GM21381 (cell line): ENCODE measurements around the gene ACVR1.
"Not testable (repeated sequence)": the region's sequence is repeated elsewhere in the genome, so short reads cannot be mapped to it uniquely, and the experiment has no call there.

ENCODE experiments used
- ATAC-seq: cut with Tn5 transposase; IDR thresholded peaks from one replicate; pipeline ENCODE4 v1.9.1; 2021; ENCODE audit warnings: mild to moderate bottlenecking, moderate library complexity; ENCODE audit not compliant: unreplicated experiment

The ACVR1 gene

GRCh38 chr2:157769856-157770255, 106.3 kb downstream of the ACVR1 start:
- no peak for ATAC-seq

DNA sequence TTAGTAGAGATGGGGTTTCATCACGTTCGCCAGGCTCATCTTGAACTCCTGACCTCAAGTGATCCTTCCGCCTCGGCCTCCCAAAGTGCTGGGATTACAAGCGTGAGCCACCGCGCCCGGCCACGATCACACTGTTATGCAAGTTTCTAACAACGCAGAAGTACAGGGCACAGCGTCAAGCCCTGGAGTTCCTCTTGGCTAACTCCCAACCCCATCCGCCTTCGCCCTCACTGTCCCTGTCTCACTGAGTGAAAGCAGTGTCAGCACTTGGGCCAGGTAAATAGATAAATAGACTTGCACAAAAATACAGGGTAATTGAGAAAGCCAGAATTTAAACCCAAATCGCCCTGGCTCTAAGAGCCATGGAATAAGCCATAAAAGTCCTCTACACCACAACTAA, 111.7 kb downstream of the ACVR1 start:
- no peak for ATAC-seq

DNA sequence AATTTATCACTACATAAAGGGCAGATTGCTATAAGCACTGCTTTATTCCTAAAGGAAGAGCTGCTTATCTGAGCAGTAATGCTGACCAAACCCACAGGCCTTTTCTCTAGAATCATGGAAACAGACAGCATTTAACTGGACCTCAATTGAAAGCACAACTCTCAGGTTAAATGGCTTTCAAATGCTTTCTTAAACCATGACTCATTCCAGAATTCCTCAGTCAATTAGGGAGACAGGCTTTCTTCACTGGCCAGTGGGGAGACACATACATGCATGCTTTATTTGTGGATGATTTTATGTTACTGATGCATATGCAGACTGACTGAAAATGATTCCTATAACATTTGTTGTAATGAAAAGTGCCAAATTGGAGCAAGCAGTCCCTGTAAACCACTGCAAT, 114.6 kb downstream of the ACVR1 start:
- no peak for ATAC-seq

- no peak for ATAC-seq
Measured at GRCh38 chr2:157760949-157761348, 115.2 kb downstream of the ACVR1 start.

DNA sequence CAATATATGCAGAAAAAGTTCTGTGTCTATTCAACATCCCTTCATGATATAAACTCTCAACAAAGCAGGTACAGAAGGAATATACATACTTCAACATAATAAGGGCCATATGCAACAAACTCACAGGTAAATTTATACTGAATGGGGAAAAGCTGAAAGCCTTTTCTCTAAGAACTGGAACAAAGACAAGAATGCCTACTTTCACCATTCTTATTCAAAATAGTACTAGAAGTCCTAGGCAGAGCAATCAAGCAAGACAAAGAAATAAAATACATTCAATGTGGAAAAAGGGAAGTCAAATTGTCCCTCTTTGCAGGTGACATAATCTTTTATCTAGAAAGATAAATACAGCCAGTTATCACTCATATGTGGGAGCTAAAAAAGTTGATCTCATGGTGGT, 116.3 kb downstream of the ACVR1 start:
- ATAC-seq: no peak

DNA sequence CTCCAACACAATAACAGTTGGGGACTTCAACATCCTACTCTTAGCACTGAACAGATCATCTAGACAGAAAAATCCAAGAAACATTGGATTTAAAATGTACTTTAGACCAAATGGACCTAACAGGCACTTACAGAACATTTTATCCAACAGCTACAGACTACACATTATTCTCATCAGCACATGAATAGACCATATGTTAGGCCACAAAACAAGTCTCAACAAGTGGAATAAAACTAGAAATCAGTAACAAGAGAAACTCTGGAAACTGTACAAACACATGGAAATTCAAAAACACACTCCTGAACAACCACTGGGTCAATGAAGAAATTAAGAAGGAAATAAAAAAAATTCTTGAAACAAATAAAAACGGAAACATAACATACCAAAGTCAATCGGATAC, 117.5 kb downstream of the ACVR1 start:
- no peak for ATAC-seq

DNA sequence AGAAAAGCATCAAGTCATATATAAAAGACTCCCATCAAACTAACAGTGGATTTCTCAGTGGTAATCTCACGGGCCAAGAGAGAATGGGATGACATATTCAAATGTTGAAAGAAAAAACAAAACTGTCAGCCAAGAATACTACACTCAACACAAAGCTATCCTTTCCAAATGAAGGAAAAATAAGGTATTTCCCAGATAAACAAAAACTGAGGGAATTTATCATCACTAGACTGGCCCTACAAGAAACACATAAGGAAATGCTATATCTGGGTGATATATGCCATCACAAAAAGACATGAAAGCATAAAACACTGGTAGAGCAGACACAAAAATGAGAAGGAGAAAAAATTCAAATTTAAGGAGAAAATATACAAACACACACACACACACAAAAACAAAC, 118.6 kb downstream of the ACVR1 start:
- no peak for ATAC-seq

DNA sequence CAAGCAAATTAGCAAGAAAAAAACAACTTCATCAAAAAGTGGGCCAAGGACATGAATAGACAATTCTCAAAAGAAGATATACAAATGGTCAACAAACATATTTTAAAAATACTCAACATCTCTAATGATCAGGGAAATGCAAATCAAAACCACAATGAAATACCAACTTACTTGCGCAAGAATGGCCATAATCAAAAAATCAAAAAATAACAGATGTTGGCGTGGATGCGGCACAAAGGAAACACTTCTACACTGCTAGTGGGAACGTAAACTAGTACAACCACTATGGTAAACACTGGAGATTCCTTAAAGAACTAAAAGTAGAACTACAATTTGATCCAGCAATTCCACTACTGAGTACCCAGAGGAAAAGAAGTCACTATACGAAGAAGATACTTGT, 119.7 kb downstream of the ACVR1 start:
- ATAC-seq: not testable (repeated sequence)

DNA sequence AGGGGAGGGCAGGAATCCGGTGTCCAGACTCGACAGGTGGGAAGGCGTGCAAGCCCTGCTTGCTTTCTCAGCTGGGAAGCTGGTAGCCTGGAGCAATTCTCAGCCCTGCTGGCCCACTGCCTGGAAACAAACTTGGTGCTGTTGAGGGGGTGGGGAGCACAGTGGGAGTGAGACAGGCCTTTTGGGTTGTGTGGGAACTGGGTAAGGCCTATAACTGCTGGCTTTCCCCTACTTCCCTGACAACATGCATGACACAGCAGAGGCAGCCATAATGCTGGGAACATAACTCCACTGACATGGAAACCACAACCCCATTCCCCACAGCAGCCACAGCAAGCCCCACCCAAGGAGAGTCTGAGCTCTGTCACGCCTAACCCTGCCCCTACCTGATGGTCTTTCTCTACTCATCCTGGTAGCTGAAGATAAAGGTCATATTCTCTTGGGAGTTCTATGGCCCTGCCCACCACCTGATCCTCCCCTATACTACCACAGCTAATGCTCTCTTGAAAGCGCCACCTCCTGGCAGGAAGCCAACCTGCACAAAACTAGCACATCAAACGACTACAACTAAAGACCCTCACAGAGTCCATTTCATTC, 124.6 kb downstream of the ACVR1 start:
- no peak for ATAC-seq

- ATAC-seq: no peak
Measured at GRCh38 chr2:157749684-157750083, 126.4 kb downstream of the ACVR1 start.

GRCh38 chr2:157748371-157749142, 127.6 kb downstream of the ACVR1 start:
- ATAC-seq: no peak

- no peak for ATAC-seq
Measured at GRCh38 chr2:157747695-157748370, 128.3 kb downstream of the ACVR1 start.

GRCh38 chr2:157747280-157747679, 128.8 kb downstream of the ACVR1 start:
- no peak for ATAC-seq

DNA sequence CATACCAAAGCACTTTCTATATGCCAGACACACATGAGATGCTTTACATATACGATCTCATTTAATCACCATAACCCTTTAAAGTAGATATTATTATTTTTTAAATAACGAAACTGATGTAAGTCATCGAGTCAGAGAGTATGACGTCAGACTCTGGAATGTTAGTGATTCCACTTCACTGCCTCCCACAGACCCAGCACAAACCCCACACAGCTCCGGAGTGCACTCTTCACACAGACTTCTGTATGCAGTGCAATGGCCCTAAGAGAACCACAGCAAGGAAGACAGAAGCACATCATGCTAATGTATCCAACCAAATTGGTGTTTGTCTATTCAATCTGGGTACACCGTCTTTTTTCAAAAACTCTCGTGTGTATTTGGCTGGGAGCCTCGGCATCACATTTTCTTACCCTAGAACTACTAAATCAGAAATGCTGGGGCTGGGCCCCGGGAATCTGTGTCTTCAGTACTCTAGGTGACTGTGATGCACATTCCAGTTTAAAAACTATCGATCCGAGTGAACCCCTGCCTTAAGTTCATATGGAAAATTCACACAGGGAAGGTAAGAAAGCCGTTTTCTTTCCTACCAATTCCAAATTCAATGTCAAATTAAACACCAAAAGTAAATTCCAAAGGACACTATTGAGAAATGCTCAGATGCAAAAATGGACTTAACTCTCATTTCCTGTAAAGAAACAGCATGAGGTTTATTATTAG, 129.7 kb downstream of the ACVR1 start:
- no peak for ATAC-seq

DNA sequence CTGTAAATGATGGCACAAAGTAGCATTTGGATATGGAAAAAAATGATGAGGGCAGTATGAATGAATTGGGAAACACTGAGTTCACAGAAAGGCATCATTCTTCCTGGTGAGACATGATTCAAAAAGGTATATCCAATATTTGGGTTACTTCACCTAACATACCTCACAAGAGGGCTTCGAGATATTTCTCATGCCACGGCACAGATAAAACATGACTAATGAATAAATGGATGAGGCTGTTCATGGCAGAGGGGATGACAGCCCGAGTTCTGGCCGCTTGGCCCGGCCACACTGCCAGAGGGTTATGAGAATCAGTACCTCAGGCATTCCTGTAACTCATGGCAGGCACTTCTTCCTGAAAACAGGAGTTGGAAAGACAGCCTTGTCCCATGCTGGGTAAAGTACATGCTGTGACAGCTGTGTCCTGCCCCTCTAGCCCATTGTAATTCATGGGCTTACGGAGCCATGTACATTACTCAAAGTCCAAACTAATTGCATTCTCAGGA, 131.5 kb downstream of the ACVR1 start:
- no peak for ATAC-seq

- peak; percentile 82 for ATAC-seq
Measured at GRCh38 chr2:157743051-157743450, 133.1 kb downstream of the ACVR1 start.

GRCh38 chr2:157741819-157742484, 134.2 kb downstream of the ACVR1 start:
- no peak for ATAC-seq

GRCh38 chr2:157737656-157738055, 138.5 kb downstream of the ACVR1 start:
- ATAC-seq: no peak

DNA sequence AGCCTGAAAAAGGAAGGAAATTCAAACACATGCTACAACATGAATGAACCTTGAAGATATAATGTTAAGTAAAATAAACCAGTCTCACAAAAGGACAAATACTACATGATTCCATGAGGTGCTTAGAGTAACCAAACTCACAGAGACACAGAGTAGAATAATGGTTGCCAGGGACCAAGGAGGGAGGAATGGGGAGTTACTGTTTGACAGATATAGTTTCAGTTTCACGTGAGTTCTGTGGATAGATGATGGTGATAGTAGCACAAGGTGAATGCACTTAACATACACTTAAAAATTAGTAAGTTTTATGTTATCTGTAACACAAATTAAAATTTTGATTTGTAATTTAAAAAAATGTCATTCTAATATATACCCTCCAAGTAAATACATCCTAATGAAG, 140.6 kb downstream of the ACVR1 start:
- peak; percentile 76 for ATAC-seq

DNA sequence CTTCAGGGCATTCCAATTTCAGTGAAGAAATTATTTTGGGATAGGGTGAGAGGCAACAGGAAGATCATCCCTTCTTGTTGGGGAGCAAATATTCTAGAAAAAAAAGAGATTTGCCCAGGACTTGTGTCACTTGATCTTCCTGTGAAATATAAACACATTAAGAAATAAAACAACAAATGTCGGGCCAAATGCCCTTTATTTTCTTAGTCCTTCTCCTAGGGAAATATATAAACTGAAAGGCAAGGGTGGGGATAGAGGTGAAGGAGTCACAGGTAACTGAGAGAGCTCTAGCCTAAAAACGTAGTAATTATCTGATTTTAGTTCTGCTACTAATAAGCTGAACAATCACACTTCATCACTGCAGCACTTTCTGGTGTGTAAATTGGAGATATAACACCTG, 142.9 kb downstream of the ACVR1 start:
- ATAC-seq: no peak

- no peak for ATAC-seq
Measured at GRCh38 chr2:157732596-157732995, 143.5 kb downstream of the ACVR1 start.
